HG02885 (cell line): ENCODE results near the gene KHNYN.
"Not testable (repeated sequence)": the region's sequence is repeated elsewhere in the genome, so short reads cannot be mapped to it uniquely, and the experiment has no call there.

Source experiments
- ATAC-seq: cut with Tn5 transposase; IDR thresholded peaks from one replicate; pipeline ENCODE4 v1.9.1; 2021; ENCODE audit warnings: mild to moderate bottlenecking; ENCODE audit not compliant: unreplicated experiment, poor library complexity

The KHNYN gene

DNA sequence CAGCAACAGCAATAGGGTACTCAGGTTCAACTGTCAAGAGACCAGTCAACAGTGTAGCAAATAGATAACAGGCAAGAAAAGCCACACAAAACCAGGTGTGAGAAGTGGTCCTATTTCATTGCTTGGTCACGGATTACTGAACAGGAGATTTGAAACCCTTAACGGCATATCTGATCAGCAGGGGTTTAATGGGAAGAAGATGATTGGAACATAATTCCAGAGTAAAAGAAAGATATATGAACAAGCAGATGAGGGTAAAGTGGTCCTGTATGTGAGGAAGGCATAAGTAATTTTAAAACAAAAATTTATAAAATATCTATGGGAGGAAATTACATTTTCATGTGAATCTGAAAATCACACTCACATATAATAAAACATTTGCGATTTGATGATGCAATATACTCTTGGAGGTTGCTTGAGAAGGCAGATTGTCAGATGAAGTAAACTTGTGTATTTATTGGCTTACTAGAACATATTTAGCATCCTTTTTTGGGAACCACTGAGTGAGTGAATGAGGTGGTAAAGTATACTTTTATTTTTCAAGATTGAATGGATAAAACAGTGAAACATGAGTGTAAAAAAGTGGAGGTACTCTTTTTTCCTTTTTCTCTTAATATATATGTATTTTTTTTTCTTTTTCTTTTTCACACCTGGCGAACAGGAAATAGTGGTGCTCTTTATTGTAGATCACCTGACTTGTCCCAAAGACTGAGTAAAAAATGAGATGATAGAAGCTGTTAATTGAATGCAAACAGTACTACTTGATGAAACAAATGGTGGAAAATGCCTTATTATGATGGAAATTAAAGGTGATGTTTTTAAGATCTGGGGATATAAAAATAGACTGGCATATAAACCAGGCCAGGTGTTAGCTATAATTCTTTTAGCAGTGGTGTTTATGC lies 34.4 kb downstream of the KHNYN start:
- no peak for ATAC-seq

DNA sequence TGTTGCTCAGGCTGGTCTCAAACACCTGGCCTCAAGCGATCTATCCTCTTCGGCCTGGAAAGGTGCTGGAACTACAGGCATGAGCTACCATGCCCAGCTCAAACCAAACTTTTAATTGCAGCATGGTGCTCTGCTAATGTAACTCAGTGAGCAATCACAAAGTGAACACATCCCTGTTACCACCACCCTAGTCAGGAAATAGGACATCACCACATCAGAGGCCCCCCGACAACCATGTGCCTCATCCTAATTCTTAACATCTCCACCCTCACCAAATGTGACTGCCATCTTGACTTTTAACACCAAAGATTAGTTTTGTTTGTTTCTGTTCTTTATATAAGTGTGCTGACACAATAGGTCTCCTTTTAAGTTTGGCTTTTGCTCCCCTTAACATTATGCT lies 35.6 kb downstream of the KHNYN start:
- ATAC-seq = no peak

GRCh38 chr14:24465805-24466204 lies 36.1 kb downstream of the KHNYN start:
- ATAC-seq = no peak

DNA sequence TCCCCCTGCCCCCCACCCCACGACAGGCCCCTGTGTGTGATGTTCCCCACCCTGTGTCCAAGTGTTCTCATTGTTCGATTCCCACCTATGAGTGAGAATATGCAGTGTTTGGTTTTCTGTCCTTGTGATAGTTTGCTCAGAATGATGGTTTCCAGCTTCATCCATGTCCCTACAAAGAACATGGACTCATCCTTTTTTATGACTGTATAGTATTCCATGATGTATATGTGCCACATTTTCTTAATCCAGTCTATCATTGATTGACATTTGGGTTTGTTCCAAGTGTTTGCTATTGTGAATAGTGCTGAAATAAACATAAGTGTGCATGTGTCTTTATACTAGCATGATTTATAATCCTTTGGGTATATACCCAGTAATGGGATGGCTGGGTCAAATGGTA lies 40.7 kb downstream of the KHNYN start:
- ATAC-seq = not testable (repeated sequence)

GRCh38 chr14:24473211-24473610 lies 43.5 kb downstream of the KHNYN start:
- ATAC-seq = no peak

- no peak for ATAC-seq
Measured at GRCh38 chr14:24475261-24475660, 45.5 kb downstream of the KHNYN start.

DNA sequence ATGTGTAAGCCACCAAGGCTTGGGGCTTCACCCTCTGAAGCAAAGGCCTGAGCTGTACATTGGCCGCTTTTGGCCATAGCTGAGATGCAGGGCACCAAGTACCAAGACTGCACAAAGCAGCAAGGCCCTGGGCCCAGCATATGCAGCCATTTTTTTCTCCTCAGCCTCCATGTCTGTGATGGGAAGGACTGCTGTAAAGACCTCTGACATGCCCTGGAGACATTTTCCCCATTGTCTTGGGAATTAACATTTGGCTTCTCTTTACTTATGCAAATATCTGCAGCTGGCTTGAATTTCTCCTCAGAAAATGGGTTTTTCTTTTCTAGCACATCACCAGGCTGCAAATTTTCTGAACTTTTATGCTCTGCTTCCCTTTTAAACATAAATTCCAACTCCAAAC lies 50.2 kb downstream of the KHNYN start:
- not testable (repeated sequence) for ATAC-seq

- peak; percentile 92 for ATAC-seq
Measured at GRCh38 chr14:24481622-24482324, 52.0 kb downstream of the KHNYN start.

GRCh38 chr14:24482699-24483303 lies 53.0 kb downstream of the KHNYN start:
- ATAC-seq = not testable (repeated sequence)

- no peak for ATAC-seq
Measured at GRCh38 chr14:24483604-24484252, 54.0 kb downstream of the KHNYN start.
